Upper lobe of left lung (tissue), 6 donors: ENCODE measurements around the gene UCHL5. TPM values are rescaled to one million over a fixed set of nuclear protein-coding genes. Genes with fewer than 3 reads are reported as not detected.
"Not testable (repeated sequence)": the region's sequence is repeated elsewhere in the genome, so short reads cannot be mapped to it uniquely, and the experiment has no call there.

ENCODE experiments used
- ATAC-seq, 2 donors: fragments of 200-7000 bp; cut with Tn5 transposase; one replicate each; pipeline ENCODE4 v1.9.1; 2022; ENCODE audit warnings: mild to moderate bottlenecking in 2 of 2, moderate library complexity in 2 of 2; ENCODE audit not compliant: low FRiP score in 2 of 2
- DNase-seq, 2 donors: peaks; one replicate each; pipeline ENCODE4 v3.0.0-alpha.2; 2019 to 2020
- H3K27ac ChIP-seq, 4 donors: fragments of 200-600 bp; sonication (generic); one replicate each; pipeline ENCODE4 v1.5.1; 2016 to 2019
- H3K27me3 ChIP-seq, 4 donors: fragments of 200-600 bp; sonication (generic); one replicate each; pipeline ENCODE4 v1.5.1; 2017 to 2019
- H3K36me3 ChIP-seq, 4 donors: fragments of 200-600 bp; sonication (generic); one replicate each; pipeline ENCODE4 v1.5.1; 2016 to 2019
- H3K4me1 ChIP-seq, 4 donors: fragments of 200-600 bp; sonication (generic); one replicate each; pipeline ENCODE4 v1.5.1; 2018 to 2019
- H3K4me3 ChIP-seq, 4 donors: fragments of 200-600 bp; sonication (generic); one replicate each; pipeline ENCODE4 v1.5.1; 2017 to 2019; ENCODE audit warnings: mild to moderate bottlenecking in 2 of 4, moderate library complexity in 1 of 4
- H3K9me3 ChIP-seq, 4 donors: fragments of 200-600 bp; sonication (generic); one replicate each; pipeline ENCODE4 v1.5.1; 2018 to 2019
- EP300 ChIP-seq, 4 donors: sonication (generic); formaldehyde crosslinking; IDR thresholded peaks; one replicate each; pipeline ENCODE4 v1.5.1; 2017; ENCODE audit warnings: antibody characterized with exemption in 4 of 4, control low read depth in 2 of 4
- POLR2A ChIP-seq, 4 donors: fragments of 450-650 bp; IDR thresholded peaks; one replicate each; pipeline ENCODE4 v1.5.1; 2016 to 2017; ENCODE audit warnings: antibody characterized with exemption in 4 of 4, mild to moderate bottlenecking in 2 of 4
- POLR2AphosphoS5 ChIP-seq, 2 donors: sonication (generic); formaldehyde crosslinking; IDR thresholded peaks; one replicate each; pipeline ENCODE4 v1.5.1; 2017; ENCODE audit warnings: antibody characterized with exemption in 2 of 2
- WGBS, 2 donors: methylation state at CpG; one replicate each; pipeline ENCODE4 v1.1.5; 2017 to 2018; 5-methylcytosine and 5-hydroxymethylcytosine counted together
- total RNA-seq, 6 donors: library from RNA; depleted of rRNA in 4 of 6; stranded (reverse); fragments of >200 nt in 4 of 6; gene quantifications; one replicate each; pipeline versions ENCODE4 v1.1.0 to v1.2.1, GENCODE V29; 2016 to 2021
- TF ChIP-seq, protein P1 (sequence below), 6 experiments: fragments of 450-650 bp in 4 of 6; fragments of 200-600 bp in 2 of 6; sonication (generic) in 2 of 6; IDR thresholded peaks; one replicate each; pipeline ENCODE4 v1.5.1; 2016 to 2019; ENCODE audit warnings: antibody characterized with exemption in 6 of 6
- donor health status: DM: no; HTN: no; CAD: no; lungs with moderate emphysema.
- donor health status: DM: no; HTN: yes; CAD: no; lungs with severe emphysema.

The UCHL5 gene
- total RNA-seq, 6 donors from 2014 or later = 24.9 to 49.8 (median 36.4) TPM

DNA sequence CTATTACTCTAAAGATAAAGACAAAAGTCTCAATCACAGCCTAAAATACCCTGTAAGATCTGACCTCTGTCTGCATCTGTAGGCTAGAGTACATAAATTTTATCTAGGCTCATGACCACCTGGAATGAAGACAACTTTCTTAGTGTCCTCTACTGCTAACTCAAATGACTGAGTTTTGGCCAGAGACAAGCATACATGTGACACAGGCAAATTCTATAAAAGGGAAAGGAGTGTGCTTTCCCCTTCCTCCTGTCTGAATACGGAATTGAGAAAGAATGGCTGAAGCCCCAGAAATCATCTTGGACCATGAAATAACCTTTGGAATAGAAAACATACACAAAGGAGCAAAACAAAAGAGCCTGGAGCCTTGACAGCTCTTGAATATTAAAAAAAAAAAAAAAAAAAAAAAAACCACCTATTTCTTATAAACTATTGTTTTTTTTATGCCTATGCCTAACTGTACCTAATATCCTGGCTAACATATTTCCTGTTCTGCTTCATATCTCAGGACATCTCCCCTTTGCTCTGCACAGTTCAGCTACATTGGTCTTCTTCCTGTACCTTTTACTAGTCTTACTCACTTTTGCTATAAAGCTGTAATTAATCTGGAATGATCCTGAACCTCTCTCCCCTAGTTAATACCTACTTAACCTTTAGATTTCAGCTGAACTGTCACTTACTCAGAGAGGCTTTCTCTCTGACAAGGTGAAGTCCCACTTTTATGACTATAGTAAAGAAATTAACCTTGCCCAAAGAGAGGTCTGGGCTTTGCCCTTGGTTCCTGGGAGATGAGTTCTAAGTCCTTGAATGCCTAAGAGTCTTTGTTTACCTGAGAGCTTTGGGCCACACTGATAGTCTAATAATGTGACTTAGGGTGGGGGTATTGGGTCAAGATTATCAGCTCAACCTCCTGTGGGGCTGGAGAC, 16.1 kb downstream of the UCHL5 start:
- WGBS, 2 donors = 90 to 94% methylated on average over 1 of the region's 1 CpG
- Histone ChIP-seq H3K4me3 (no peak overlapping the region), H3K27ac (no peak overlapping the region), H3K36me3 (peaks cover 0 to 24% (median 3%) of the 10 kb centered on the region in 4 donors), H3K27me3 (no peaks in the 10 kb centered on the region), H3K4me1 (no peaks in the 10 kb centered on the region), H3K9me3 (no peaks in the 10 kb centered on the region)
- no peak for ATAC-seq
- TF ChIP-seq EP300 (IDR thresholded peaks at IDR 0.05) (no peak), POLR2A (IDR thresholded peaks at IDR 0.05) (no peak), POLR2AphosphoS5 (IDR thresholded peaks at IDR 0.05) (no peak)
- TF ChIP-seq, protein P1, sequence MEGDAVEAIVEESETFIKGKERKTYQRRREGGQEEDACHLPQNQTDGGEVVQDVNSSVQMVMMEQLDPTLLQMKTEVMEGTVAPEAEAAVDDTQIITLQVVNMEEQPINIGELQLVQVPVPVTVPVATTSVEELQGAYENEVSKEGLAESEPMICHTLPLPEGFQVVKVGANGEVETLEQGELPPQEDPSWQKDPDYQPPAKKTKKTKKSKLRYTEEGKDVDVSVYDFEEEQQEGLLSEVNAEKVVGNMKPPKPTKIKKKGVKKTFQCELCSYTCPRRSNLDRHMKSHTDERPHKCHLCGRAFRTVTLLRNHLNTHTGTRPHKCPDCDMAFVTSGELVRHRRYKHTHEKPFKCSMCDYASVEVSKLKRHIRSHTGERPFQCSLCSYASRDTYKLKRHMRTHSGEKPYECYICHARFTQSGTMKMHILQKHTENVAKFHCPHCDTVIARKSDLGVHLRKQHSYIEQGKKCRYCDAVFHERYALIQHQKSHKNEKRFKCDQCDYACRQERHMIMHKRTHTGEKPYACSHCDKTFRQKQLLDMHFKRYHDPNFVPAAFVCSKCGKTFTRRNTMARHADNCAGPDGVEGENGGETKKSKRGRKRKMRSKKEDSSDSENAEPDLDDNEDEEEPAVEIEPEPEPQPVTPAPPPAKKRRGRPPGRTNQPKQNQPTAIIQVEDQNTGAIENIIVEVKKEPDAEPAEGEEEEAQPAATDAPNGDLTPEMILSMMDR (IDR thresholded peaks at IDR 0.05) = no peak
- DNase-seq = no peak

DNA sequence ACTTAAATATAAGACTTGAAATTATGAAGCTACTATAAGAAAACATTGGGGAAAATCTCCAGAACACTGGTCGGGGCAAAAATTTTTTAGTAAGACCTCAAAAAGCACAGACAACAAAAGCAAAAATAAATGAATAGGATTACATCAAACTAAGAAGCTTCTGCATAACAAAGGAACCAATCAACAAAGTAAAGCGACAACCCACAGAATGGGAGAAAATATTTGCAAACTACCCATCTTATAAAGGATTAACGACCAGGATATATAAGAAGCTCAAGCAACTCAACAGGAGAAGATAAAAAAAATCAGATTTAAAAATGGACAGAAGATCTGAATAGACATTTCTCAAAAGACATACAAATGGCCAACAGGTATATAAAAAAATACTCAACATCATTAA, 19.1 kb downstream of the UCHL5 start:
- Histone ChIP-seq H3K27ac (no peak overlapping the region), H3K4me3 (no peak overlapping the region), H3K4me1 (no peaks in the 10 kb centered on the region), H3K27me3 (no peaks in the 10 kb centered on the region), H3K9me3 (no peaks in the 10 kb centered on the region), H3K36me3 (peaks cover 0 to 14% (median 3%) of the 10 kb centered on the region in 4 donors)
- ATAC-seq (no peak), DNase-seq (no peak)
- WGBS, 2 donors = 88 to 98% methylated on average over 3 of the region's 3 CpGs
- TF ChIP-seq, protein P1 (IDR thresholded peaks at IDR 0.05) = no peak
- no peak for TF ChIP-seq EP300 (IDR thresholded peaks at IDR 0.05)
- no peak for TF ChIP-seq POLR2A (IDR thresholded peaks at IDR 0.05)
- no peak for TF ChIP-seq POLR2AphosphoS5 (IDR thresholded peaks at IDR 0.05)

DNA sequence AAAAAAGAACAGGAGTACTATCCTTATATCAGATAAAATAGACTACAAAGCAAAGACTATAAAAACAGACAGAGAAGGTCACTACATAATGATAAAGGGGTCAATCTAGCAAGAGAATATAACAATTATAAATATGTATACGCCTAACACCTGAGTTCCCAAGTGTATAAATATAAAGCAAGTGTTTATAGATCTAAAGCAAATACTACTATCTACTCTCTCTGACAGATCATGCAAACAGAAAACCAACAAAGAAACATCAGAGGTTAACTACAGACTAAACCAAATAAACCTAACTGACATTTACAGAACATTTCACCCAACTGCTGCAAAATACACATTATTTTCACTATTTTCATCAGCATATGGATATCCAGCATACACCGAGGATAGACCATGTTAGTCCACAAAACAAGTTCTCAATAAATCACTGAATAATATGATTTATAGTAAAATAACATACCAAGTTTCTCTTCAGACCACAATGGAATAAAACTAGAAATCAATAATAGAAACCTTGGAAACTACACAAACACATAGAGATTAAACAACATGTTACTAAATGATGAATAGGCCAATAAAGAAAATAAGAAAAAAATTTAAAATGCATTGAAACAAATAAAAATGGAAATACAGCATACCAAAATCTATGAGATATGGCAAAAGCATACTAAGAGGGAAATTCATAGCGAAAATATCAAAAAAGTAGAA, 22.7 kb downstream of the UCHL5 start:
- DNase-seq (no peak), ATAC-seq (no peak)
- Histone ChIP-seq H3K9me3 (no peaks in the 10 kb centered on the region), H3K4me3 (no peak overlapping the region), H3K27me3 (no peaks in the 10 kb centered on the region), H3K27ac (no peak overlapping the region), H3K4me1 (no peaks in the 10 kb centered on the region), H3K36me3 (no peaks in the 10 kb centered on the region)
- TF ChIP-seq, protein P1 (IDR thresholded peaks at IDR 0.05) = no peak
- TF ChIP-seq EP300 (IDR thresholded peaks at IDR 0.05) = no peak
- TF ChIP-seq POLR2A (IDR thresholded peaks at IDR 0.05) = no peak
- TF ChIP-seq POLR2AphosphoS5 (IDR thresholded peaks at IDR 0.05) = no peak
- WGBS, 2 donors = 92 to 97% methylated on average over 3 of the region's 3 CpGs

DNA sequence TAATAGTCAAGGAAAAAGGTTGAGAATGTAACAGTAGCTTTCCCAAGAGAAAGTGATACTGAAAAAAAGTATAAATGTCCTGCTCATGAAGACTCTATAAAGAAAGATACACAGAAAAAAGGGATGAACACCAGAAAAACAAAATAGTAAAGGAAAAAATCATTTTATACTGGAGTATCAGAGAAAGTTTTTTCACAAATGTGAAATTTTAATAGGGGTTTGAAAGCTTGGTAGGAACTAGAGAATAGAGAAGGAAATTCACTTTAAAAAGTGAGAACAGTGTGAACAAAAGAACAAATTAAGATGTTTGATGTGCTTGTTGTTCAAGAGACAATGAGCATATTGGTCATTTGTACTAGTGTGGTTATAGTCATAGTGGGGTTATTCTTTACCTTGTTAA, 25.6 kb downstream of the UCHL5 start:
- DNase-seq (no peak), ATAC-seq (no peak)
- no peaks in the 10 kb centered on the region for H3K27me3 ChIP-seq
- peaks cover 0 to 8% (median 0%) of the 10 kb centered on the region in 4 donors for H3K36me3 ChIP-seq
- no peaks in the 10 kb centered on the region for H3K4me1 ChIP-seq
- no peaks in the 10 kb centered on the region for H3K9me3 ChIP-seq
- no peak for TF ChIP-seq POLR2A (IDR thresholded peaks at IDR 0.05)
- TF ChIP-seq EP300 (IDR thresholded peaks at IDR 0.05) = no peak
- TF ChIP-seq POLR2AphosphoS5 (IDR thresholded peaks at IDR 0.05) = no peak
- TF ChIP-seq, protein P1 (IDR thresholded peaks at IDR 0.05) = no peak
- no peak overlapping the region for H3K27ac ChIP-seq
- no peak overlapping the region for H3K4me3 ChIP-seq

DNA sequence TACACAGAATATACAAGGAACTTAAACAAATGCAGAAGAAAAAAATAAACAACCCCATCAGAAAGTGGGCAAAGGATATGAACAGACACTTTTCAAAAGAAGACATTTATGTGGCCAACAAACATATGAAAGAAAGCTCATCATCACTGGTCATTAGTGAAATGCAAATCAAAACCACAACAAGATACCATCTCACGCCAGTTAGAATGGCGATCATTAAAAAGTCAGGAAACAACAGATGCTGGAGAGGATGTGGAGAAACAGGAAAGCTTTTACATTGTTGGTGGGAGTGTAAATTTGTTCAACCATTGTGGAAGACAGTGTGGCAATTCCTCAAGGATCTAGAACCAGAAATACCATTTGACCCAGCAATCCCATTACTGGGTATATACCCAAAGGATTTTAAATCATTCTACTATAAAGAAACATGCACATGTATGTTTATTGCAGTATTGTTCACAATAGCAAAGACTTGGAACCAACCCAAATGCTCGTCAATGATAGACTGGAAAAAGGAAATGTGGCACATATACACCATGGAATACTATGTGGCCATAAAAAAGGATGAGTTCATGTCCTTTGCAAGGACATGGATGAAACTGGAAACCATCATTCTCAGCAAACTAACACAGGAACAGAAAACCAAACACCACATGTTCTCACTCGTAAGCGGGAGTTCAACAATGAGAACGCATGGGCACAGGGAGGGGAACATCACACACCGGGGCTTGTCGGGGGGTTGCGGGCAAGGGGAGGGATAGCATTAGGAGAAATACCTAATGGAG, 26.3 kb downstream of the UCHL5 start:
- H3K27me3 ChIP-seq, H3K36me3 ChIP-seq, H3K4me3 ChIP-seq, H3K27ac ChIP-seq, H3K4me1 ChIP-seq, ATAC-seq, H3K9me3 ChIP-seq, DNase-seq: not testable (repeated sequence)
- 95% methylated on average over 9 of the region's 9 CpGs for WGBS, 2 donors
